ENCODE data around the gene MAGEA9B. TPM values are rescaled to one million over a fixed set of nuclear protein-coding genes. Genes with fewer than 3 reads are reported as not detected.
"Not testable (repeated sequence)": the region's sequence is repeated elsewhere in the genome, so short reads cannot be mapped to it uniquely, and the experiment has no call there.

MAGEA9B gene
- total RNA-seq, 1 experiment from 2014 or later, result not detected

DNA sequence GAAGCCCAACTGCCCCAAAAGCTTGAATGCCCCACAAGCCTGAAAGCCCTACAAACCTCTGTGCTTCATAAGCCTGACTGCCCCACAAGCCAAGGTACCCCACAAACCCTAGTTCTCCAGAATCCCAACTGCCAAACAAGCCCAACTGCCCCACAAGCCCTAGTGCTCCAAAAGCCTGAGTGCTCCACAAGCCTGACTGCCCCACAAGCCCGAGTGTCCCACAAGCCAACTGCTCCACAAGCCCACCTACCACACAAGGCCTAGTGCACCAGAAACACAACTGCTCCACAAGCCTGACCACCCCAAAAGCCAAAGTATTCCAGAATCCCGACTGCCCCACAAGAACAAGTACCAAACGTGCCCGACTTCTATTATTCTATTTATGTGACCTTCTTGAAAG, 23.9 kb downstream of the MAGEA9B start:
- no peaks in the 10 kb centered on the region for H3K36me3 ChIP-seq (ENCODE audit: low read depth, low read length)
- H3F3A ChIP-seq (ENCODE audit: low read length, unreplicated experiment), result no peaks in the 10 kb centered on the region
- H3K9ac ChIP-seq (ENCODE audit: low read length), result no peak overlapping the region
- H2AFZ ChIP-seq (ENCODE audit: low read length), result no peak overlapping the region
- no peak overlapping the region for H3K4me3 ChIP-seq (ENCODE audit: low read length)
- no peaks in the 10 kb centered on the region for H3K79me2 ChIP-seq (ENCODE audit: low read length)
- H3K27me3 ChIP-seq (ENCODE audit: low read length), result no peaks in the 10 kb centered on the region
- intact Hi-C loops (cut with micrococcal nuclease), result no loop called here
- BruUV-seq (replicated peaks), result no TSS peak
- no peak for DNase-seq
- POLR2A ChIA-PET (ENCODE audit: unreplicated experiment), result no interaction called here
- no peaks in the 10 kb centered on the region for H3K9me3 ChIP-seq (ENCODE audit: low read length)
- H3K27ac ChIP-seq (ENCODE audit: low read length), result no peak overlapping the region
- no peak for TF ChIP-seq EZH2phosphoT487 (IDR thresholded peaks at IDR 0.05; ENCODE audit: borderline replicate concordance, low read length)
- TF ChIP-seq EZH2 (IDR thresholded peaks at IDR 0.05; ENCODE audit: low read length, unreplicated experiment), result no peak
- TF ChIP-seq, protein P1, sequence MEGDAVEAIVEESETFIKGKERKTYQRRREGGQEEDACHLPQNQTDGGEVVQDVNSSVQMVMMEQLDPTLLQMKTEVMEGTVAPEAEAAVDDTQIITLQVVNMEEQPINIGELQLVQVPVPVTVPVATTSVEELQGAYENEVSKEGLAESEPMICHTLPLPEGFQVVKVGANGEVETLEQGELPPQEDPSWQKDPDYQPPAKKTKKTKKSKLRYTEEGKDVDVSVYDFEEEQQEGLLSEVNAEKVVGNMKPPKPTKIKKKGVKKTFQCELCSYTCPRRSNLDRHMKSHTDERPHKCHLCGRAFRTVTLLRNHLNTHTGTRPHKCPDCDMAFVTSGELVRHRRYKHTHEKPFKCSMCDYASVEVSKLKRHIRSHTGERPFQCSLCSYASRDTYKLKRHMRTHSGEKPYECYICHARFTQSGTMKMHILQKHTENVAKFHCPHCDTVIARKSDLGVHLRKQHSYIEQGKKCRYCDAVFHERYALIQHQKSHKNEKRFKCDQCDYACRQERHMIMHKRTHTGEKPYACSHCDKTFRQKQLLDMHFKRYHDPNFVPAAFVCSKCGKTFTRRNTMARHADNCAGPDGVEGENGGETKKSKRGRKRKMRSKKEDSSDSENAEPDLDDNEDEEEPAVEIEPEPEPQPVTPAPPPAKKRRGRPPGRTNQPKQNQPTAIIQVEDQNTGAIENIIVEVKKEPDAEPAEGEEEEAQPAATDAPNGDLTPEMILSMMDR (conservative IDR thresholded peaks at IDR 0.05; ENCODE audit: low read depth, low read length), result no peak
- no peaks in the 10 kb centered on the region for H3K9me2 ChIP-seq (replicated peaks; ENCODE audit: low read length)
- no peaks in the 10 kb centered on the region for H3K4me1 ChIP-seq (ENCODE audit: insufficient read depth, low read length)
- H4K20me1 ChIP-seq (ENCODE audit: low read length), result no peaks in the 10 kb centered on the region
- no peak for ATAC-seq
- no peak overlapping the region for H3K4me2 ChIP-seq (ENCODE audit: low read length)
- CTCF ChIA-PET, result no interaction called here

DNA sequence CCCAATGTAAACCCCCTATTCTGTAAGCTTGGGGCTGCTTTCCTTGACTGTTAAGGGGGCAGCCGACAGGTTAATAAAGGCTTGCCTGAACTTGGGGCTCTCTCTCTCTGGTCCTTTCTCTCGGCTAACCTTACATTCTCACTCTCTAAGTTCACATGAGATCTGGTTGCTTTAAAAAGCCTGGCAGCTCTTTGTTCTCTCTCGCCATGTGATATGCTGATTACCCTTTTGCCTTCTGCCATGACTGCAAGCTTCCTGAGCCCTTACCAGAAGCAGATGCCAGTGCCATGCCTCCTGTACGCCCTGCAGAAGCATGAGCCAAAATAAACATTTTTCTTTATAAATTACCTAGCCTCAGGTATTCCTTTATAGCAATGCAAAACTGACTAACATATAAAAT, 32.0 kb downstream of the MAGEA9B start:
- ATAC-seq; H3K79me2 ChIP-seq (ENCODE audit: low read length); H3K4me1 ChIP-seq (ENCODE audit: insufficient read depth, low read length); H3K4me2 ChIP-seq (ENCODE audit: low read length); H3K27me3 ChIP-seq (ENCODE audit: low read length); H4K20me1 ChIP-seq (ENCODE audit: low read length); DNase-seq; H3K9ac ChIP-seq (ENCODE audit: low read length); CTCF ChIA-PET; BruUV-seq (replicated peaks); H3K27ac ChIP-seq (ENCODE audit: low read length); H3K36me3 ChIP-seq (ENCODE audit: low read depth, low read length); H3K9me3 ChIP-seq (ENCODE audit: low read length); H2AFZ ChIP-seq (ENCODE audit: low read length); intact Hi-C loops (cut with micrococcal nuclease); POLR2A ChIA-PET (ENCODE audit: unreplicated experiment); H3K4me3 ChIP-seq (ENCODE audit: low read length); H3F3A ChIP-seq (ENCODE audit: low read length, unreplicated experiment); H3K9me2 ChIP-seq (replicated peaks; ENCODE audit: low read length): not testable (repeated sequence)

DNA sequence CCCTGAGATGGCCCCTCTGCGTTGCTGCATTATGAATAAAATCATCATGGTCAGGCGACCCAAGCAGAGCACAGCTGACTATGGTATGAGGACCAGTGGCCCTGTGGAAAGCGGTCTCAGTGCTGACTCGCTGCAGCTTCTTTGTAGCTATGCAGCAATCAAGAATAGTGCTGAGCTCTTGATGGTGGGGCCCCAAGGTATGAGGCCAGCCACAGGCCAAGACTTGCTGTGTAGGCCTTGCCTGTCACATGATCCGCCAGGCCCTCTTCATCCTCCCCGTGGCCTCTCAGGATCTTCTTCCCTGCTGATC, 35.4 kb downstream of the MAGEA9B start:
- H3K36me3 ChIP-seq (ENCODE audit: low read depth, low read length); H3K27me3 ChIP-seq (ENCODE audit: low read length); H3K9ac ChIP-seq (ENCODE audit: low read length); H4K20me1 ChIP-seq (ENCODE audit: low read length); CTCF ChIA-PET; H3K4me3 ChIP-seq (ENCODE audit: low read length); H2AFZ ChIP-seq (ENCODE audit: low read length); POLR2A ChIA-PET (ENCODE audit: unreplicated experiment); H3K4me1 ChIP-seq (ENCODE audit: insufficient read depth, low read length); BruUV-seq (replicated peaks); ATAC-seq; H3K9me3 ChIP-seq (ENCODE audit: low read length); intact Hi-C loops (cut with micrococcal nuclease); H3K27ac ChIP-seq (ENCODE audit: low read length); H3F3A ChIP-seq (ENCODE audit: low read length, unreplicated experiment); H3K9me2 ChIP-seq (replicated peaks; ENCODE audit: low read length); H3K4me2 ChIP-seq (ENCODE audit: low read length); DNase-seq; H3K79me2 ChIP-seq (ENCODE audit: low read length): not testable (repeated sequence)

DNA sequence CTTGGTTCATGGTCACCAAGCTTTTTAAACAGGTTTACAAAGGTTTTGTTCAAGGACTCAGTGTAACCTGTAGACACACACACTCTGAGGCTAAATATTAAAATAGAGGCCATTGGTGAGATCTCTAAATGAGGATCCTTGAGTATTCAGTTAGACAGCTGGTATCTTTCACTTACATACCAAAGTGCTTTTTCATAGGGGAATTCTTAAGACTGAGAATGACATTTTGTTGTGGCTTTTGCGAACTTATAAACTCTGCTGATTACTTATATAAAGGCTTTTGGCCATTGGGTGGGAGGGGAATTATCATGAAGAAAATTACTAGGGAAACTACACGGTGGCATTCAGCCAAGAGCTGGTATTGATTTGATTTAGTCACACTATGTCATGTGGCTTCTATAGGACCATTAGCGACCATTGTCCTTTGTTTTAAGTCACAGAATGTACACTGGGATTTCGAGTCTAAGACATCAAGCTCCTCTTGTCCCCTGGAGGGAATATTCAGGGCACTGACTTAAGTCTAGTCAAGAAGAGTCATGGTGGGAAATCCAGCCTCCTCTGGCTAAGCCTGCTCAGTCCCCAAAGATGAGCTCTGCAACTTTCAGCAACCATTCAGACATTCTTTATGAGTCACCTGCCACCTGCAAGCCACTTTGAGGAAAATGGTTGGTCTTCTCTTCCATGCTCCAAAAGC, 35.9 kb downstream of the MAGEA9B start:
- H3K4me1 ChIP-seq (ENCODE audit: insufficient read depth, low read length); H3K4me2 ChIP-seq (ENCODE audit: low read length); H3K9me3 ChIP-seq (ENCODE audit: low read length); H3K27ac ChIP-seq (ENCODE audit: low read length); BruUV-seq (replicated peaks); H3K9me2 ChIP-seq (replicated peaks; ENCODE audit: low read length); H3K27me3 ChIP-seq (ENCODE audit: low read length); H3K79me2 ChIP-seq (ENCODE audit: low read length); H4K20me1 ChIP-seq (ENCODE audit: low read length); H3F3A ChIP-seq (ENCODE audit: low read length, unreplicated experiment); ATAC-seq; intact Hi-C loops (cut with micrococcal nuclease); CTCF ChIA-PET; H2AFZ ChIP-seq (ENCODE audit: low read length); H3K9ac ChIP-seq (ENCODE audit: low read length); H3K4me3 ChIP-seq (ENCODE audit: low read length); DNase-seq; H3K36me3 ChIP-seq (ENCODE audit: low read depth, low read length); POLR2A ChIA-PET (ENCODE audit: unreplicated experiment): not testable (repeated sequence)

DNA sequence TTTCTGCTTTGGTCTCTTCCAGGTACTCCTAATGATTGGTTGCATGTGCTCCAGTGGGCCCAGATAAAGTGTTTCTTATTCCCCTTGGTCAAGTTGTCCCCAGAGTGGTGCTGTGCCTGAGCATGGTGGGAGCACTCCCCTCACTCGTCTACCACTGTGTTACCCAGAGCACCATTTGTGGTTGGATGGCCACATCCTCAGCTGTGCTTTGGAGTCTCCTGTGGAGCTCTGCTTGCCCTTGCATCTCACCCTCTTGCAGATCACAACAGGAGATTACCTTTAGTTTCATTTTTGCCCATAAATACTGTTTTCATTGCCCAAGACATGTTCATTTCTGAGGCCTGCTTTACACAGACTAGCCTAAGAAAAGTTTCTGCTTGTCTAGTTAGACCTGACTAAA, 36.8 kb downstream of the MAGEA9B start:
- CTCF ChIA-PET; H3K4me2 ChIP-seq (ENCODE audit: low read length); H3K27me3 ChIP-seq (ENCODE audit: low read length); H4K20me1 ChIP-seq (ENCODE audit: low read length); H3K36me3 ChIP-seq (ENCODE audit: low read depth, low read length); ATAC-seq; POLR2A ChIA-PET (ENCODE audit: unreplicated experiment); H3K27ac ChIP-seq (ENCODE audit: low read length); H3K9ac ChIP-seq (ENCODE audit: low read length); H3K79me2 ChIP-seq (ENCODE audit: low read length); H3K9me2 ChIP-seq (replicated peaks; ENCODE audit: low read length); H2AFZ ChIP-seq (ENCODE audit: low read length); DNase-seq; H3K4me1 ChIP-seq (ENCODE audit: insufficient read depth, low read length); intact Hi-C loops (cut with micrococcal nuclease); H3F3A ChIP-seq (ENCODE audit: low read length, unreplicated experiment); H3K9me3 ChIP-seq (ENCODE audit: low read length); H3K4me3 ChIP-seq (ENCODE audit: low read length): not testable (repeated sequence)
- TSS peak; percentile 16 for BruUV-seq (replicated peaks)

DNA sequence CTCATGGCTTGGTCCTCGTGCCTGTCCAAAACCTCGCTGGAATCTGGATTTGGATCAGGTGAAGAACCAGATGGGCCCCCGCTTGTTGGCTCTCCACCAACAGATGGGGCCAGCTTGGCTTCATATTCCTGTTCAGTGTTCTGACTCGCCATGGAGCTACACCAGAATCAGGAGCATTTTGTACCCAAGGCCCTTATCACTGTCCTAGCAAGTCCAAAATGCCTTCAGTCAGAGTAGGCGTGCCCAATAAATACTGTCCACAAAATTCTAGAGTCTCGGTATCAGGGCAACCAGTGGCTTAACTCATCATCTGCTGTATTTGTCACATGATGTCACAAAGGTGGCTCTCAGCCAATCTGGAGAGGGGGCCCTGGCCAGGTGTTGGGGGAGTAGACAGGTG, 37.6 kb downstream of the MAGEA9B start, which contains the start of gene HSFX3:
HSFX3 (minus strand) TSS at position 224 of the 400 bp plus-strand sequence; CDS start at position 152, 72 bp downstream.
- H3K27ac ChIP-seq (ENCODE audit: low read length); DNase-seq; CTCF ChIA-PET; H3K36me3 ChIP-seq (ENCODE audit: low read depth, low read length); H3K79me2 ChIP-seq (ENCODE audit: low read length); H3K9ac ChIP-seq (ENCODE audit: low read length); H3K4me3 ChIP-seq (ENCODE audit: low read length); H3K9me3 ChIP-seq (ENCODE audit: low read length); H2AFZ ChIP-seq (ENCODE audit: low read length); H3K9me2 ChIP-seq (replicated peaks; ENCODE audit: low read length); POLR2A ChIA-PET (ENCODE audit: unreplicated experiment); H3F3A ChIP-seq (ENCODE audit: low read length, unreplicated experiment); ATAC-seq; H3K27me3 ChIP-seq (ENCODE audit: low read length); H3K4me2 ChIP-seq (ENCODE audit: low read length); intact Hi-C loops (cut with micrococcal nuclease); BruUV-seq (replicated peaks); H3K4me1 ChIP-seq (ENCODE audit: insufficient read depth, low read length); H4K20me1 ChIP-seq (ENCODE audit: low read length): not testable (repeated sequence)

Data from PC-3 (cell line).